GM18868 (cell line): ENCODE measurements around the gene HEXD.
"Not testable (repeated sequence)": the region's sequence is repeated elsewhere in the genome, so short reads cannot be mapped to it uniquely, and the experiment has no call there.

Experiments used
- ATAC-seq: cut with Tn5 transposase; IDR thresholded peaks from one replicate; pipeline ENCODE4 v1.9.1; 2021; ENCODE audit warnings: mild to moderate bottlenecking, moderate library complexity; ENCODE audit not compliant: unreplicated experiment

Gene HEXD

GRCh38 chr17:82453151-82453550 is 35.0 kb downstream of the HEXD start:
- ATAC-seq = not testable (repeated sequence)

DNA sequence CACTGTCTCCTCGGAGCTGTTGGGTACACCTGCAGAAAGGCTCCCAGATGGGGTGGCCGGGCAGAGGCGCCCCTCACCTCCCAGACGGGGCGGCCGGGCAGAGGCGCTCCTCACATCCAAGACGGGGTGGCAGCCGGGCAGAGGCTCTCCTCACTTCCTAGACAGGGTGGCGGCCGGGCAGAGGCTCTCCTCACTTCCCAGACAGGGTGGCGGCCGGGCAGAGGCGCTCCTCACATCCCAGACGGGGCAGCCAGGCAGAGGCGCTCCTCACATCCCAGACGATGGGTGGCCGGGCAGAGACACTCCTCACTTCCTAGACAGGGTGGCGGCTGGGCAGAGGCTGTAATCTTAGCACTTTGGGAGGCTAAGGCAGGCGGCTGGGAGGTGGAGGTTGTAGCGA is 35.6 kb downstream of the HEXD start:
- ATAC-seq = not testable (repeated sequence)

GRCh38 chr17:82457073-82457928 is 39.2 kb downstream of the HEXD start:
- ATAC-seq = no peak

- no peak for ATAC-seq
Measured at GRCh38 chr17:82457929-82458178, 39.7 kb downstream of the HEXD start.

GRCh38 chr17:82458179-82458884 is 40.2 kb downstream of the HEXD start, which contains the start of gene NARF:
TSS of gene NARF (plus strand) at chr17:82458741. CDS start at chr17:82458804, 63 bp downstream.
- peak; percentile 93 for ATAC-seq

GRCh38 chr17:82458885-82459424 is 40.8 kb downstream of the HEXD start:
- no peak for ATAC-seq

- ATAC-seq = not testable (repeated sequence)
Measured at GRCh38 chr17:82459936-82460335, 41.8 kb downstream of the HEXD start.

GRCh38 chr17:82461827-82462524 is 43.8 kb downstream of the HEXD start:
- no peak for ATAC-seq

DNA sequence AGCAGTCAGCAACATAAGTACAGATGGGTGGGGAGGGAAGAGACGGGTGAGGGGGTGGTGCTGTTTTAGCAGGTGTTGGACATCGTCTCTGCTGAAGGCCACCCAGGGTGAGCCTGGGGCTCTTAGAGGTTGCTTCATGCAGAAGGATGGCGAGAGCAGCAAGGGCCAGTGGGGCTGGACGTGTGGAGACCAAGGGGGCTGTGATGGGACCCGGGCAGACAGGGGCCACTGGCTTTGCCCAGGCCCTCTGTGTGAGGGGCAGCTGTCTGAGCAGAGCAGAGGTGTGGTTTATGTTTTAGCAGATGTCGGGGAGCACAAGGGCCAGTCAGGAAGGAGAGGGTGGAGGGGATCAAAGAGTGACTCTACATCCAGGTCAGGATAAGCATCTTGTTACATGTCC is 45.2 kb downstream of the HEXD start:
- no peak for ATAC-seq

DNA sequence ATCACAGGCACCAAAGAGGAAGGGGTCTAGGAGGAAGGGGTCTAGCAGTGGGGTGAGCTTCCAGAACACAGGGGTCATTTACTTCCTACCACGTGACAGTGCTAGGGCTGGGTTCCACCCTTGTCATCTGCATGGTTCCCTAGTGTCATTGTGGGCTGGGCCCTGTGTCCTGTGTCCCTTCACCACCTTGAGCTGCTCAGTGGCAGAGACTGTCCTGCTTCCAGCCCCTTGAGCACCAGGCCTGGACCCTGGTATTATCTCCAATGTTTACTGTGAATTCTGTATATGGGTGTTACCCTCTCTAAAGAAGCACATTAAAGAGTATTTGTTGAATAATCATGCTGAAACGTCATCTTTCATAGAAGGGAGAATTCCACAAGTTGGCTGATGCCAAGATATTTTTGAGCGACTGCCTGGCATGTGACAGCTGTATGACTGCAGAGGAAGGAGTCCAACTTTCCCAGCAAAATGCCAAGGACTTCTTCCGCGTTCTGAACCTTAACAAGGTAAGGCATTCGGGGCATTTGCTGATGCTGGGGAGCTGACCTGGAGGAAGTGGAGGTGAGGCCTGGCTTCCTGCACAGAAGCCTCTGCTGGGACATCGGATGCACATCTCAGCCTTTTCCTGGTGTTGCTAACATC is 45.9 kb downstream of the HEXD start:
- no peak for ATAC-seq

GRCh38 chr17:82464567-82464929 is 46.4 kb downstream of the HEXD start:
- ATAC-seq = no peak

DNA sequence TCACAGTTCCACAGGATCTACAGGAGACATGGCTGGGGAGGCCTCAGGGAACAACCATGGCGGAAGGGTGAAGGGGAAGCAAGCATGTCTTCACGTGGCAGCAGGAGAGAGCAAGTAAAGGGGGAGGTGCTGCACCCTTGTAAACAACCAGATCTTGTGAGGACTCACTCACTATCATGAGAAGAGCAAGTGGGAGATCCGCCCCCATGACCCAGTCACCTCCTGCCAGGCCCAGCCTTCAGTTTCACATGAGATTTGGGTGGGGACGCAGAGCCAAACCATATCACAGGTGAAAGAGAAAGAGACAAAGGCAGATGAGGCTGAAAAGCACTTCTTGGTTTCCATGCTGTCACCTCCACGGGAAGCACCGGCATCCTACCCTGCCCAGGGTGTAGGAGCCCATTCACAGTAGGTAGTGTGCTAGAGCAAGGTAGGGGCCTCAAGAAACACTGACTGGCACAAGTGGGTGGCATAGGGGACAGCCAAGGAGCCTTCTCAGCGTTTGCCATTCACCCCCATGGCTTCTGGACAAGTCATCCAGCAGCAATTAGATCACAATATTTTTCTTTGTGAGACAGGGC is 47.0 kb downstream of the HEXD start:
- ATAC-seq = no peak

- no peak for ATAC-seq
Measured at GRCh38 chr17:82468692-82469091, 50.5 kb downstream of the HEXD start.

DNA sequence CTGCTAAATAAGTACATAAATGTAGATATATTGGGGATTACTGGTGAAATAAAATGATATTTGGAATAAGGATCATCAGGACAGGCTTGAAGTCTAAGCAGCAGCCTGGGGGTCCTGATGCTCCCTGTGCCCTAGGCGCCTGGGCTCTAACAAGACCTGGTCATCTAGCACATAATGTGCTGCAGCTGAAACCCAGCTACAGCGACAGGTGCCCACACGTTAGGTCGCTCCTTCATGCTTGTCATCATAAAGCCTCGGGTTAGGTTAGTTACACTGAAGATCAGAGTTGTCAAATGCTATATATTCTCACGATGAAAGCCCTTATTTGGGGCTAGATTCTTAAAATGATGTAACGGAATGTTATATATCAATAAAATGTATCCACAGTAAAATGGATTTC is 51.9 kb downstream of the HEXD start:
- ATAC-seq = no peak

DNA sequence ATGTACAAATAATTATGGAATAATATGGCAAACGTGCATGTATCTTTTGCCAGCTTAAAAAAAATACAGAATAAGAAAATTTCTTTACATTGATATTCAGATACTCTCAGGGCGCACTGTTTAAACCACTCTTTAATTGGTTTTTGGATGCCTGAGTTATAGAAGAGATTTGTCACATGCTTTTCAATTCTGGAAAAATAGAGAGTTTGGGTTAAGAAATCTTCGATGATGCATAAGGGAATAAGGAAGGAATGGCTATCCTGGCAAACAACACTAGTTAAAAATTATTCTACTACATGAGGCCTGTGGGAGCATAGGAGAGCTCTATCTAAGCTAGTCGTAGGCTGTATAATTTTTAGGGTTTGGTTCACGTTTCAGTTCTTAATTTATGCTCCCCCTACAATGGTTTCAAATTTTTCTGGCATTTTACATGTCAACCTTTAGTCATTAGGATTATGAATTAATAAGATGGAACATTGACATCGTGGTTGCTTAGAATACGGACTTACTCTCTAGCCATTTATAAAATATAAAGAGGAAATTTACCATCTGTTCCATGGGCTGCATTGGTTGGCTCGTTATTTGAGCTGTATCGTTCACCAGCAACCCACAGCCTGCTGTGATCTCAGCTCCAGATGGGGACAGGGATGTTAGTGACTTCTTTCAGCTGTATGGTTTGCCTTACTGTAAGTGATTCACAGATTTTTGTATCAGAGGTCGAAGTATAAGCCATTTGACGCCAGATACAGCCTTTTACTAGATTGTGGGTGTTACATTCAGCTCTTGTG is 56.3 kb downstream of the HEXD start:
- ATAC-seq = no peak

DNA sequence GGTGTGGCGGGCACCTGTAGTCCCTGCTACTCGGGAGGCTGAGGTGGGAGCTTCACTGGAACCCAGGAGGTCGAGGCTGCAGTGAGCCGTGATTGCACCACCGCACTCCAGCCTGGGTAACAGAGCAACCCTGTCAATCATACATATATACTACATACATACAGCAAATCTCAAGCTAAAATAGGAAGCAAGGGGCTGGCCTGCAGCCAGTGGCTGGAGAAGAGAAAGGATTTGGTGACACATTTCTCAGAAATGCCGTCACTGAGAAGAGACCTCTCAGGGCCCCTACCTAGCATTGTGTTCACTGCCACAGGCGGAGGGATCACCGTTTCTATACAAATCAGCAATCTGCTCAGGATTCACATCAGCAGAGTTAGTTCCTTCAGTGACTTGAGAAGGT is 57.3 kb downstream of the HEXD start:
- ATAC-seq = no peak

GRCh38 chr17:82477934-82478333 is 59.8 kb downstream of the HEXD start:
- ATAC-seq = no peak

GRCh38 chr17:82479602-82480001 is 61.5 kb downstream of the HEXD start:
- ATAC-seq = no peak

DNA sequence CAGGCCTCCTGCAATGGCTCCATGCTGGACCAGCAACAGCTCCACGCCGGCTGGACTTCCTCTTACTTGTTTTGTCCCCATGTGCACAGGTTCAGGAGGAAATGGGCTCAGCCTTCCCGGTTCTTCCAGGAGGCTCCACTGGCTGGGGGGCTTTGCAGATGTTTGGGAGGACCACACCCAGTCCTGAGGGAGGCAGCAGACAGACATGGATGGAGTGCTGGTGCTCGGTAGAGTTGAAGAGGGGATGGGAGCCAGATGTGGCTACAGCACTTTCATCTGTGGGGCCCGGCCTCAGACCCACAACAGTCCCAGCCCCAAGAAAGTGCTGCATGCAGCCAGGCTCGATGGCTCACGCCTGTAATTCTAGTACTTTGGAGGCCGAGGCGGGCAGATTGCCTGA is 62.2 kb downstream of the HEXD start:
- no peak for ATAC-seq

DNA sequence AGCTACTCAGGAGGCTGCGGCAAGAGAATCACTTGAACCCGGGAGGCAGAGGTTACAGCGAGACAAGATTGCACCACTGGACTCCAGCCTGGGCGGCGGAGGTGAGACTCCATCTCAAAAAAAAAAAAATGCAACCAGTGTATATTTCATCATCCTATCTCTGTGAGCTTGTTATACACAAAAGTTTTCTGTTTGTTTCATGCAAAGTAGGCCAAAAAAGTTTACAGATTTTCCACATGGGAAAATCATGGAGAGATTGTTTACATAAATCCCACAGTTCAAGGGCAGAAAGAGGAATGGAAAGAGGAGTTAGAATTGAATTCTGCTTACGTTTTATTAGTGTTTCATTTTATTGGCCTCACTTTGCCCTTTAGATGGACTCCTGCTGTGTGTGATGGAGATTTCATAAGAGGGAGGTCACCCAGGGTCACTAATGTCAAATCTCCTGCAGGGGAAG is 65.1 kb downstream of the HEXD start:
- no peak for ATAC-seq
